Measurements from ENCODE around the gene NUP62.

Gene NUP62

GRCh38 chr19:49872245-49873128 lies 56.8 kb downstream of the NUP62 start:
- peaks cover 5% of the 10 kb centered on the region for H3K9me3 ChIP-seq (ENCODE audit: control insufficient read depth, low read length)
- H3K36me3 ChIP-seq (ENCODE audit: control insufficient read depth, insufficient read depth, low read length): peaks cover 35% of the 10 kb centered on the region
- no peak overlapping the region for H3K4me3 ChIP-seq (ENCODE audit: extremely low read depth, insufficient read depth, low read length, poor library complexity, severe bottlenecking)
- no peak overlapping the region for H3K27ac ChIP-seq (ENCODE audit: low read depth, low read length, severe bottlenecking)
- H3K4me1 ChIP-seq (ENCODE audit: control insufficient read depth, insufficient read depth, low read length, poor library complexity, severe bottlenecking): peaks cover 3% of the 10 kb centered on the region
- WGBS, 2 experiments (ENCODE audit: insufficient coverage in 2 of 2): 93% methylated on average over 16 to 17 of the region's 27 CpGs

- WGBS, 2 experiments (ENCODE audit: insufficient coverage in 2 of 2): 94 to 96% methylated on average over 8 to 11 of the region's 17 CpGs
Measured at GRCh38 chr19:49871349-49871985, 57.8 kb downstream of the NUP62 start.

GRCh38 chr19:49870309-49870901 lies 58.9 kb downstream of the NUP62 start:
- H3K4me3 ChIP-seq (ENCODE audit: extremely low read depth, insufficient read depth, low read length, poor library complexity, severe bottlenecking): peak overlapping the region; percentile 42
- WGBS, 2 experiments (ENCODE audit: insufficient coverage in 2 of 2): 91 to 95% methylated on average over 14 to 15 of the region's 15 CpGs
- peaks cover 38% of the 10 kb centered on the region for H3K36me3 ChIP-seq (ENCODE audit: control insufficient read depth, insufficient read depth, low read length)
- H3K9me3 ChIP-seq (ENCODE audit: control insufficient read depth, low read length): peaks cover 5% of the 10 kb centered on the region
- peak overlapping the region; percentile 84 for H3K27ac ChIP-seq (ENCODE audit: low read depth, low read length, severe bottlenecking)
- H3K4me1 ChIP-seq (ENCODE audit: control insufficient read depth, insufficient read depth, low read length, poor library complexity, severe bottlenecking): peaks cover 10% of the 10 kb centered on the region

More at GRCh38 chr19:49871349-49871985, 57.8 kb downstream of the NUP62 start:
- Histone ChIP-seq H3K9me3 (ENCODE audit: control insufficient read depth, low read length) (peaks cover 5% of the 10 kb centered on the region), H3K4me1 (ENCODE audit: control insufficient read depth, insufficient read depth, low read length, poor library complexity, severe bottlenecking) (peaks cover 4% of the 10 kb centered on the region), H3K4me3 (ENCODE audit: extremely low read depth, insufficient read depth, low read length, poor library complexity, severe bottlenecking) (no peak overlapping the region), H3K27ac (ENCODE audit: low read depth, low read length, severe bottlenecking) (no peak overlapping the region), H3K36me3 (ENCODE audit: control insufficient read depth, insufficient read depth, low read length) (peaks cover 35% of the 10 kb centered on the region)

GRCh38 chr19:49869484-49870308 lies 59.6 kb downstream of the NUP62 start:
- WGBS, 2 experiments (ENCODE audit: insufficient coverage in 2 of 2): 5 to 7% methylated on average over 57 to 66 of the region's 67 CpGs
- Histone ChIP-seq H3K4me3 (ENCODE audit: extremely low read depth, insufficient read depth, low read length, poor library complexity, severe bottlenecking) (peak overlapping the region; percentile 42), H3K4me1 (ENCODE audit: control insufficient read depth, insufficient read depth, low read length, poor library complexity, severe bottlenecking) (peaks cover 9% of the 10 kb centered on the region)

GRCh38 chr19:49869009-49869483 lies 60.3 kb downstream of the NUP62 start:
- H3K4me1 ChIP-seq (ENCODE audit: control insufficient read depth, insufficient read depth, low read length, poor library complexity, severe bottlenecking): peaks cover 9% of the 10 kb centered on the region
- H3K27ac ChIP-seq (ENCODE audit: low read depth, low read length, severe bottlenecking): peak overlapping the region; percentile 76
- H3K36me3 ChIP-seq (ENCODE audit: control insufficient read depth, insufficient read depth, low read length): peaks cover 48% of the 10 kb centered on the region
- peaks cover 5% of the 10 kb centered on the region for H3K9me3 ChIP-seq (ENCODE audit: control insufficient read depth, low read length)
- H3K4me3 ChIP-seq (ENCODE audit: extremely low read depth, insufficient read depth, low read length, poor library complexity, severe bottlenecking): peak overlapping the region; percentile 42
- 11 to 13% methylated on average over 10 to 11 of the region's 15 CpGs for WGBS, 2 experiments (ENCODE audit: insufficient coverage in 2 of 2)

More at GRCh38 chr19:49869484-49870308, 59.6 kb downstream of the NUP62 start:
- H3K9me3 ChIP-seq (ENCODE audit: control insufficient read depth, low read length): peaks cover 5% of the 10 kb centered on the region
- H3K27ac ChIP-seq (ENCODE audit: low read depth, low read length, severe bottlenecking): peak overlapping the region; percentile 84
- H3K36me3 ChIP-seq (ENCODE audit: control insufficient read depth, insufficient read depth, low read length): peaks cover 45% of the 10 kb centered on the region

- peaks cover 50% of the 10 kb centered on the region for H3K36me3 ChIP-seq (ENCODE audit: control insufficient read depth, insufficient read depth, low read length)
- H3K4me1 ChIP-seq (ENCODE audit: control insufficient read depth, insufficient read depth, low read length, poor library complexity, severe bottlenecking): peaks cover 9% of the 10 kb centered on the region
- peak within 1 kb of the TSS; percentile 92 for H3K27ac ChIP-seq (ENCODE audit: low read depth, low read length, severe bottlenecking)
- H3K4me3 ChIP-seq (ENCODE audit: extremely low read depth, insufficient read depth, low read length, poor library complexity, severe bottlenecking): peak within 1 kb of the TSS; percentile 86
- 0% methylated on average over 49 to 61 of the region's 65 CpGs for WGBS, 2 experiments (ENCODE audit: insufficient coverage in 2 of 2)
- H3K9me3 ChIP-seq (ENCODE audit: control insufficient read depth, low read length): peaks cover 5% of the 10 kb centered on the region
Measured at GRCh38 chr19:49866933-49867782, 62.1 kb downstream of the NUP62 start, which contains the start of gene PNKP. Gene PNKP, minus strand, starts transcription at chr19:49867576. Its CDS starts 372 bp downstream, at chr19:49867204.

- Histone ChIP-seq H3K4me3 (ENCODE audit: extremely low read depth, insufficient read depth, low read length, poor library complexity, severe bottlenecking) (no peak overlapping the region), H3K27ac (ENCODE audit: low read depth, low read length, severe bottlenecking) (no peak overlapping the region), H3K9me3 (ENCODE audit: control insufficient read depth, low read length) (peaks cover 5% of the 10 kb centered on the region), H3K4me1 (ENCODE audit: control insufficient read depth, insufficient read depth, low read length, poor library complexity, severe bottlenecking) (peaks cover 9% of the 10 kb centered on the region), H3K36me3 (ENCODE audit: control insufficient read depth, insufficient read depth, low read length) (peaks cover 51% of the 10 kb centered on the region)
- 94 to 96% methylated on average over 11 to 13 of the region's 13 CpGs for WGBS, 2 experiments (ENCODE audit: insufficient coverage in 2 of 2)
Measured at GRCh38 chr19:49864890-49865289, 64.4 kb downstream of the NUP62 start.

GRCh38 chr19:49863935-49864320 lies 65.4 kb downstream of the NUP62 start:
- Histone ChIP-seq H3K36me3 (ENCODE audit: control insufficient read depth, insufficient read depth, low read length) (peaks cover 57% of the 10 kb centered on the region), H3K4me1 (ENCODE audit: control insufficient read depth, insufficient read depth, low read length, poor library complexity, severe bottlenecking) (peaks cover 9% of the 10 kb centered on the region), H3K9me3 (ENCODE audit: control insufficient read depth, low read length) (peaks cover 5% of the 10 kb centered on the region), H3K27ac (ENCODE audit: low read depth, low read length, severe bottlenecking) (no peak overlapping the region), H3K4me3 (ENCODE audit: extremely low read depth, insufficient read depth, low read length, poor library complexity, severe bottlenecking) (no peak overlapping the region)
- WGBS, 2 experiments (ENCODE audit: insufficient coverage in 2 of 2): 92 to 99% methylated on average over 16 to 17 of the region's 17 CpGs

- Histone ChIP-seq H3K36me3 (ENCODE audit: control insufficient read depth, insufficient read depth, low read length) (peaks cover 60% of the 10 kb centered on the region), H3K9me3 (ENCODE audit: control insufficient read depth, low read length) (peaks cover 2% of the 10 kb centered on the region), H3K4me1 (ENCODE audit: control insufficient read depth, insufficient read depth, low read length, poor library complexity, severe bottlenecking) (peaks cover 9% of the 10 kb centered on the region), H3K27ac (ENCODE audit: low read depth, low read length, severe bottlenecking) (no peak overlapping the region), H3K4me3 (ENCODE audit: extremely low read depth, insufficient read depth, low read length, poor library complexity, severe bottlenecking) (no peak overlapping the region)
- 91 to 94% methylated on average over 21 of the region's 24 CpGs for WGBS, 2 experiments (ENCODE audit: insufficient coverage in 2 of 2)
Measured at GRCh38 chr19:49863254-49863934, 65.9 kb downstream of the NUP62 start.
